Measurements from ENCODE around the gene ZFPM1. TPM values are rescaled to one million over a fixed set of nuclear protein-coding genes. Genes with fewer than 3 reads are reported as not detected.
A peak's percentile ranks its signal among the peaks of the same experiment; 100 is the strongest.

ZFPM1 gene
- total and polyA plus RNA-seq, 2 of the 8 experiments (the other 6 are each of a cell fraction or from before 2014, with no cell fraction given): 0.74 to 4.8 TPM

DNA sequence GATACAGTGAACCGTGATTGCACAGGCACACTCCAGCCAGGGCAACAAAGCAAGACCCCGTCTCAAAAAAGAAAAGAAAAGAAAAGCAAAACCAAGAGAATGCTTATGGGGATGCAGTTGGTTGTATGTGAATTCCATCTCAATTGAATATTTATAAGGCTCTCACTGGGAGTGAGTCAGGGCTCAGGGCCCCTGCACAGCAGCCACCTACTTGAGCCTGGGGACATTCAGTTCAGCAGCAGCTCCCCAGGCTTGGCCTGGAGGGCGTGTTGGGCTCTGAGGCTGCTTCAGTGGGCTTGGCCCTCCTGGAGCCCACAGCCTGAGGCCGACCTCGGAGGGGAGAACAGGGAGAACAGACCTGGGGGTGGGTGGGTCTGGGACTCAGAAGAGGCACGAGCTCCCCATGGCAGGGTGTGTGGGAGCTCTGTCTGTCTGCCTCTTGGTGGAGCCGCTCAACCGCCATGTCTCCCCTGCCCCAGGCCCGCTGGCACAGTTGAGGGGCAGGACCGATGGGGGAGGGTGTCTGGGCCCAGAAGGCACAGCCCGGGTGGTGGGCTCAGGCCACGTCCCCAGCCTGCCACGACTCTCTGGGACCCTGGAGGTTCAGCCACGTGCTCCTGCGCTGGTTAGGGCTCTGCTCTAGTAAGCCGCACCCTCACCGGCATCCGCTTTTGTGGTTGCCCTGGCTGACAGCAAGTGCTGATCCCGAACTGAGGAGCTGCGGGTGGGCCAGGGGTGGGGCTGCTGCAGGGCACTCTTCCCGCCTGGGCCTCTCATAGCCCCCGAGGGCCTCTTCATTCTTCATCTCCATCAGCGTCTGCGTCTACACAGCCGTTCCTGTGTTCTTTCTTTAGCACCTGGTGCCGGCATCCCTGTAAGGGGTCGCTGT, 24.8 kb downstream of the ZFPM1 start:
- ChIA-PET CTCF (ENCODE audit: partially characterized antibody) (interaction anchor here (0.9 to 1.3 kb wide), 4 partner anchors 9 to 27 kb away, joined by 3 to 5 read pairs (median 4); no protein-coding TSS in a partner anchor), POLR2A (ENCODE audit: partially characterized antibody) (no interaction called here)
- Histone ChIP-seq H2AK5ac (ENCODE audit: low read depth, low read length) (no peak overlapping the region), H3K9me3 (ENCODE audit: insufficient read depth in 2 of 2, low read depth in 1 of 2, low read length in 1 of 2) (no peaks in the 10 kb centered on the region), H4K5ac (ENCODE audit: insufficient read length, low read depth, low read length) (no peak overlapping the region), H3K14ac (ENCODE audit: insufficient read length) (no peak overlapping the region), H2BK120ac (replicated peaks; ENCODE audit: low read depth, low read length) (no peak overlapping the region), H4K91ac (replicated peaks; ENCODE audit: insufficient read length, low read length) (no peak overlapping the region), H3K23ac (ENCODE audit: insufficient read length) (no peak overlapping the region), H3K23me2 (ENCODE audit: low read depth, low read length) (no peaks in the 10 kb centered on the region), H3K4me3 (ENCODE audit: extremely low read depth in 1 of 4, insufficient read depth in 2 of 4, low read depth in 3 of 4, low read length in 4 of 4) (no peak overlapping the region), H3K36me3 (ENCODE audit: control insufficient read depth in 2 of 4, insufficient read depth in 4 of 4, low read length in 3 of 4) (no peaks in the 10 kb centered on the region), H2AFZ (ENCODE audit: low read length) (no peak overlapping the region), H4K20me1 (replicated peaks in 1 of 2; ENCODE audit: control insufficient read depth in 1 of 2, insufficient read depth in 2 of 2, low read length in 2 of 2) (peaks cover 2 to 11% of the 10 kb centered on the region in 2 experiments), H2BK20ac (ENCODE audit: low read length) (no peak overlapping the region), H2BK15ac (ENCODE audit: low read length) (no peak overlapping the region), H3K4ac (replicated peaks; ENCODE audit: insufficient read length, low read depth, low read length) (no peak overlapping the region), H4K8ac (ENCODE audit: extremely low read depth, insufficient read depth, low read length) (no peak overlapping the region), H3K4me2 (ENCODE audit: insufficient read depth in 1 of 2, low read depth in 2 of 2, low read length in 2 of 2) (no peak overlapping the region), H3K9ac (replicated peaks in 1 of 4; ENCODE audit: extremely low read depth in 1 of 4, low read depth in 3 of 4, low read length in 3 of 4) (no peak overlapping the region), H3K79me2 (ENCODE audit: control insufficient read depth in 1 of 2, insufficient read depth in 2 of 2, low read length in 2 of 2) (no peaks in the 10 kb centered on the region), H3K27ac (ENCODE audit: low read depth, low read length) (no peak overlapping the region), H3K4me1 (replicated peaks in 1 of 4; ENCODE audit: control insufficient read depth in 3 of 4, insufficient read depth in 4 of 4, low read length in 3 of 4) (peaks cover 0 to 8% (median 6%) of the 10 kb centered on the region in 4 experiments; a peak in 5 of 7 replicates), H3K79me1 (ENCODE audit: low read depth, low read length) (no peaks in the 10 kb centered on the region; the same call in 1 of the 2 replicates), H3K56ac (replicated peaks; ENCODE audit: insufficient read length, low read depth, low read length) (no peak overlapping the region), H3K27me3 (replicated peaks in 1 of 4; ENCODE audit: control insufficient read depth in 3 of 4, extremely low read depth in 1 of 4, insufficient read depth in 3 of 4, low read length in 3 of 4) (no peaks in the 10 kb centered on the region), H2BK12ac (ENCODE audit: low read depth, low read length) (peak overlapping the region; percentile 39; the same call in 1 of the 2 replicates), H3K18ac (ENCODE audit: extremely low read depth, low read length) (no peak overlapping the region), H2BK5ac (ENCODE audit: low read depth, low read length) (no peak overlapping the region)
- no peak for FAIRE-seq
- TF ChIP-seq POU5F1 (IDR thresholded peaks at IDR 0.05; ENCODE audit: low read depth, low read length) (no peak), KDM4A (IDR thresholded peaks at IDR 0.05; ENCODE audit: low read depth, low read length, severe bottlenecking) (no peak), SRF (IDR thresholded peaks at IDR 0.05; ENCODE audit: low read depth, low read length) (no peak), JUN (IDR thresholded peaks at IDR 0.05; ENCODE audit: low read depth, low read length) (no peak), RAD21 (IDR thresholded peaks at IDR 0.05 in 1 of 2, conservative IDR thresholded peaks at IDR 0.05 in 1 of 2; ENCODE audit: low read depth in 2 of 2, low read length in 2 of 2) (0 out of 4 replicates have a peak, but pooled peaks of 1 of the 2 experiments have one; percentile 4), GABPA (IDR thresholded peaks at IDR 0.05; ENCODE audit: borderline replicate concordance, insufficient read depth, low read length) (0 out of 2 replicates have a peak, but pooled peaks have one; percentile 31)
- TF ChIP-seq, protein P1, sequence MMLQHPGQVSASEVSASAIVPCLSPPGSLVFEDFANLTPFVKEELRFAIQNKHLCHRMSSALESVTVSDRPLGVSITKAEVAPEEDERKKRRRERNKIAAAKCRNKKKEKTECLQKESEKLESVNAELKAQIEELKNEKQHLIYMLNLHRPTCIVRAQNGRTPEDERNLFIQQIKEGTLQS (IDR thresholded peaks at IDR 0.05; ENCODE audit: insufficient read depth, low read depth, low read length): no peak
- WGBS, 2 experiments (ENCODE audit: extremely low coverage in 1 of 2, insufficient coverage in 1 of 2, insufficient read length in 1 of 2, insufficient replicate concordance in 2 of 2, low coverage in 1 of 2, low lambda C conversion rate in 2 of 2, missing lambda C conversion rate in 1 of 2): 88% methylated on average over 14 of the region's 27 CpGs; no CpG with 5 or more reads in 1 of the 2 experiments
- no peak for DNase-seq (ENCODE audit: low read depth in 1 of 2, low spot score in 2 of 2)
